ENCODE data around the gene TTI1. TPM values are rescaled to one million over a fixed set of nuclear protein-coding genes. Genes with fewer than 3 reads are reported as not detected.

TTI1 gene
- polyA plus RNA-seq, 1 of the 3 experiments (the other 2 are of a cell fraction): 15.6 TPM

- CTCF ChIA-PET: interaction anchor here (1.1 to 2.1 kb wide), 2 partner anchors 137 to 375 kb away, joined by 3 to 9 read pairs; no protein-coding TSS in a partner anchor
- peaks cover 0 to 9% of the 10 kb centered on the region in 2 experiments; a peak in 1 of 4 replicates for H3K4me1 ChIP-seq (ENCODE audit: control insufficient read depth in 1 of 2, insufficient read depth in 2 of 2, low read depth in 1 of 2, low read length in 1 of 2)
- H3K4me2 ChIP-seq: no peak overlapping the region
- H3K9ac ChIP-seq: no peak overlapping the region
- no peak overlapping the region for H3K27ac ChIP-seq (ENCODE audit: low read depth in 2 of 2, low read length in 1 of 2)
- no peak overlapping the region for H2AFZ ChIP-seq (ENCODE audit: low read depth)
- no peak overlapping the region for H3K4me3 ChIP-seq (ENCODE audit: low read depth in 2 of 2, low read length in 1 of 2)
- no peak for DNase-seq
- H3K9me2 ChIP-seq: no peaks in the 10 kb centered on the region
- no peaks in the 10 kb centered on the region for H4K20me1 ChIP-seq (ENCODE audit: insufficient read depth)
- POLR2A ChIA-PET: no interaction called here
- no peaks in the 10 kb centered on the region for H3K79me2 ChIP-seq (ENCODE audit: insufficient read depth)
- 88% methylated on average over 9 of the region's 9 CpGs for WGBS (ENCODE audit: low lambda C conversion rate)
- no peaks in the 10 kb centered on the region for H3K27me3 ChIP-seq (ENCODE audit: insufficient read depth)
- TF ChIP-seq POLR2AphosphoS5 (IDR thresholded peaks at IDR 0.05; ENCODE audit: low read depth, low read length) (no peak), NFIC (IDR thresholded peaks at IDR 0.05; ENCODE audit: borderline replicate concordance) (no peak), CTCF (IDR thresholded peaks at IDR 0.05) (no peak), PBX3 (IDR thresholded peaks at IDR 0.05) (no peak), EZH2phosphoT487 (IDR thresholded peaks at IDR 0.05; ENCODE audit: borderline replicate concordance, low read depth) (no peak), FOSL2 (IDR thresholded peaks at IDR 0.05; ENCODE audit: borderline replicate concordance, low read depth) (no peak), TAF1 (IDR thresholded peaks at IDR 0.05; ENCODE audit: borderline replicate concordance, low read depth, low read length) (no peak), JUND (IDR thresholded peaks at IDR 0.05) (no peak), MEF2A (IDR thresholded peaks at IDR 0.05; ENCODE audit: borderline replicate concordance, low read depth) (no peak), ELF1 (IDR thresholded peaks at IDR 0.05) (no peak), CHD2 (IDR thresholded peaks at IDR 0.05; ENCODE audit: low read length, partially characterized antibody) (no peak), RFX5 (IDR thresholded peaks at IDR 0.05; ENCODE audit: low read length) (no peak), TCF12 (IDR thresholded peaks at IDR 0.05) (no peak), NRF1 (IDR thresholded peaks at IDR 0.05; ENCODE audit: low read depth, low read length) (no peak), MAX (IDR thresholded peaks at IDR 0.05; ENCODE audit: low read depth) (no peak), SIN3A (IDR thresholded peaks at IDR 0.05; ENCODE audit: borderline replicate concordance, low read depth, low read length) (no peak), ZBTB33 (IDR thresholded peaks at IDR 0.05; ENCODE audit: borderline replicate concordance, low read depth) (no peak), MXI1 (IDR thresholded peaks at IDR 0.05; ENCODE audit: low read depth, low read length) (no peak), GATA2 (CRISPR knock-in tag; IDR thresholded peaks at IDR 0.05) (no peak)
- H3K9me3 ChIP-seq: no peaks in the 10 kb centered on the region
- H3K36me3 ChIP-seq (replicated peaks in 1 of 2; ENCODE audit: control insufficient read depth in 1 of 2, insufficient read depth in 2 of 2, low read length in 1 of 2): no peaks in the 10 kb centered on the region
- H3F3A ChIP-seq (replicated peaks; ENCODE audit: insufficient read depth): no peaks in the 10 kb centered on the region
Measured at GRCh38 chr20:37938954-37939353, 94.3 kb downstream of the TTI1 start.
